ENCODE measurements around the gene EFCAB13. TPM values are rescaled to one million over a fixed set of nuclear protein-coding genes. Genes with fewer than 3 reads are reported as not detected.

EFCAB13 gene
- total RNA-seq, 6 experiments from 2014 or later, result 0.68 to 7.2 (median 3.2) TPM

GRCh38 chr17:47276444-47276843, 47.3 kb upstream of the EFCAB13 start:
- peaks cover 0 to 32% (median 12%) of the 10 kb centered on the region in 4 donors for H3K4me1 ChIP-seq
- no peak overlapping the region for H3K4me3 ChIP-seq
- no peaks in the 10 kb centered on the region for H3K36me3 ChIP-seq
- 78% methylated on average over 3 of the region's 3 CpGs for WGBS (ENCODE audit: insufficient coverage, low coverage, low lambda C conversion rate, missing lambda C conversion rate)
- TF ChIP-seq CTCF (IDR thresholded peaks at IDR 0.05), result no peak
- no peak for TF ChIP-seq POLR2A (IDR thresholded peaks at IDR 0.05)
- intact Hi-C loops (cut with DNase I), result no loop called here
- ATAC-seq (no peak), DNase-seq (no peak)
- H3K9me3 ChIP-seq, result no peaks in the 10 kb centered on the region
- peak overlapping the region in 1 of 3 donors; percentile 56 for H3K27ac ChIP-seq
- H3K27me3 ChIP-seq, result no peaks in the 10 kb centered on the region

- peak in 2 of 3 donors; percentile 59 to 76 for DNase-seq
- TF ChIP-seq POLR2A (IDR thresholded peaks at IDR 0.05) (no peak), CTCF (IDR thresholded peaks at IDR 0.05) (no peak)
- no peaks in the 10 kb centered on the region for H3K9me3 ChIP-seq
- intact Hi-C loops (cut with DNase I), result no loop called here
- 47% methylated on average over 10 of the region's 10 CpGs for WGBS (ENCODE audit: insufficient coverage, low coverage, low lambda C conversion rate, missing lambda C conversion rate)
- no peaks in the 10 kb centered on the region for H3K36me3 ChIP-seq
- H3K4me3 ChIP-seq, result no peak overlapping the region
- ATAC-seq, result peak; percentile 54 to 73 (median 62)
- peak overlapping the region in 1 of 3 donors; percentile 56 for H3K27ac ChIP-seq
- H3K27me3 ChIP-seq, result no peaks in the 10 kb centered on the region
- peaks cover 0 to 32% (median 12%) of the 10 kb centered on the region in 4 donors for H3K4me1 ChIP-seq
Observed at GRCh38 chr17:47276868-47277267, 46.9 kb upstream of the EFCAB13 start.

- H3K27me3 ChIP-seq, result no peaks in the 10 kb centered on the region
- peaks cover 0 to 32% (median 12%) of the 10 kb centered on the region in 4 donors for H3K4me1 ChIP-seq
- TF ChIP-seq CTCF (IDR thresholded peaks at IDR 0.05) (no peak), POLR2A (IDR thresholded peaks at IDR 0.05) (no peak)
- no peak overlapping the region for H3K4me3 ChIP-seq
- no peaks in the 10 kb centered on the region for H3K9me3 ChIP-seq
- WGBS (ENCODE audit: insufficient coverage, low coverage, low lambda C conversion rate, missing lambda C conversion rate), result 92% methylated on average over 1 of the region's 1 CpG
- intact Hi-C loops (cut with DNase I), result no loop called here
- H3K36me3 ChIP-seq, result no peaks in the 10 kb centered on the region
- ATAC-seq (no peak), DNase-seq (no peak)
- H3K27ac ChIP-seq, result no peak overlapping the region
Observed at GRCh38 chr17:47277921-47278320, 45.8 kb upstream of the EFCAB13 start.

GRCh38 chr17:47278561-47278960, 45.2 kb upstream of the EFCAB13 start:
- intact Hi-C loops (cut with DNase I), result no loop called here
- 83% methylated on average over 3 of the region's 4 CpGs for WGBS (ENCODE audit: insufficient coverage, low coverage, low lambda C conversion rate, missing lambda C conversion rate)
- no peak for ATAC-seq
- H3K4me1 ChIP-seq, result peaks cover 0 to 32% (median 12%) of the 10 kb centered on the region in 4 donors
- peak overlapping the region; percentile 24 to 57 (median 43) for H3K27ac ChIP-seq
- H3K27me3 ChIP-seq, result no peaks in the 10 kb centered on the region
- H3K36me3 ChIP-seq, result no peaks in the 10 kb centered on the region
- H3K9me3 ChIP-seq, result no peaks in the 10 kb centered on the region
- TF ChIP-seq POLR2A (IDR thresholded peaks at IDR 0.05) (no peak), CTCF (IDR thresholded peaks at IDR 0.05) (no peak)
- DNase-seq, result no peak
- no peak overlapping the region for H3K4me3 ChIP-seq

Data from right lobe of liver (tissue), 6 donors.